NCI-H1105 treated with DMSO at 0.1 percent for 48 hours (cell line): ENCODE results near the gene OR52A5.
"Not testable (repeated sequence)": the region's sequence is repeated elsewhere in the genome, so short reads cannot be mapped to it uniquely, and the experiment has no call there.

ENCODE experiments used
- DNase-seq: peaks from one replicate; lab custom pipeline; 2025; lab: John Stamatoyannopoulos, UW

The OR52A5 gene

DNA sequence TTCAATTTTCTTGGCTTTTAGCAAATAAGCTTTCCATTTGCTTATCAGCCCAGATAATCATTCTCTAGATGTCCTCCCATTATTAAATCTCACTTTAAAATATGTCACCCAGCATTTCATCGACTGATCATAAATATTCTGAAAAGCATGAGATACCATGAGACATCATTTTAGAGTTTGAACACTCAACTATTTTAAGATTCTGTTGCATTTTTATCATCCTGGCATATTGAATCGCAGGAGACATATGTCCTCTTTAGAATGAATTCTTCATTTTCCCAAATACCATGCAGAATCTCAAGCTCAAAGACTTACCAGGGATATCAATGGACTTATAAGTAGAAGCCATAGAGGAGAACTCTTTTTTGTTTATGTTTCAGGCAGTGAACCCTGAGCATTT lies at the start of gene OR52A5:
OR52A5 (minus strand) TSS at position 361 of the 400 bp plus-strand sequence. CDS start 5,714 bp downstream, outside the sequence.
- DNase-seq, result no peak

DNA sequence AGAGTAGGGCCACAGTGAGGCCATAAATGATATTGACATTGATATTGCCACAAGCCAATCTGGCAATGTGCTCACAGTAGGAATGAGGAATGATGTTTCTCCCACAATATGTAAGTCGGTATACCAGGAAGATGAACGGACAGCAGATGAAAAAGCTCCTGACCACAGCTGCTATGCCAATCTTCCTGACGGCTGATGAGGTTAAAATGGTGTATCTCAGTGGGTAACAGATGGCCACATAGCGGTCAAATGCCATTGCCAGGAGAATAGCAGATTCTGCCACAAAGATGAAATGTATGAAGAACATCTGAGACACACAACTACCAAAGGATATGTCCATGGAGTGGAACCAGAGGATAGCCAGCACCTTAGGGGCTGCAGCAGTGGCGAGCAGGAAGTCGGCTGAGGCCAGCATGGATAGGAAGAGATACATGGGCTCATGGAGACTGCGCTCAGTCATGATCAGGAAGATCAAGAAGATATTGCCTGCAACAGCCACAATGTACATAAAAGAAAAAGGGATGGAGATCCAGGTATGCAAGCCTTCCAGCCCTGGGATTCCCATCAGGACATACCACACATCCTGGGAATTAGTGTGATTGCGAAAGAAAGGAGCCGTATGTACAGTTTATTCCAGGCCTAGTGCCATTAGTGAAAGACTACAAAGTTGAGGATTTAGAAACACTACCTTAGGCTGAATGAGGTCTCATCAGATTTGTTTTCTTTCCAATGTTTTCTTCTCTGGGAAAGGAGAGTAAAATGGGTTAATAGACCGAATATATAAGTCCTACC lies 40.1 kb upstream of the OR52A5 start:
- DNase-seq, result no peak

DNA sequence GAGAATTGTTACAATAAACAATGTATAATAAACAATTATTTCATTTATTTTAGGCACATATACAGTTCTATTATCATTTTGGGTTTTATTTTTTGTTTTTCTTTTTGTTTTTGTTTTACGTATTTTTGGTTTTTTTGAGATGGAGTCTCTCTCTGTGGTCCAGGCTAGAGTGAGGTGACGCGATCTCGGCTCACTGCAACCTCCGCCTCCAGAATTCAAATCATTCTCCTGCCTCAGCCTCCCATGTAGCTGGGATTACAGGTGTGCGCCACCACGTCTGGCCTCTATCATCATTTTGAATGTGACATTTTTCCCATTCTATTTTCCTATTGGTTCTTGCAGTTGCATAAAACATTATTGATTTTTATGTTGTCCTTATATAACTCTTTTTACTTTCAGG lies 36.8 kb upstream of the OR52A5 start:
- DNase-seq, result no peak

DNA sequence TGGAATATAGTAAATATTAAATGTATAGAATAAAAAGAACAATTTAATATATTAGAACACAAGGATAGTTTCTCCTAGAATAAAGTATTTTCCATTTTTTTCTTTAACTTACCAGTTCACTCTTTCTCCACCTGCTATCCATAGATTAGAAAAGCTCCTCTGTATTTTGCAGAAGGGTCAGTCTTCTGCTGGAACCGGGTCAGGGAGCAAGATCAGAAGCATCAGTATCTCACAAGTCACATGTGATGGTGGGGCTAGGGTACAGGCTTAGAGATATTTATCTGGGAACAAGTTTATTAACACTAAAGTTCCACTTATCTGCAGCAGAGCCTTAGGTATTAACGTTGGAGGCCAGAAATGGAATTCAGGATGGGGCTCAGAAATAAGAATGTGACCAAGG lies 33.7 kb upstream of the OR52A5 start:
- no peak for DNase-seq

DNA sequence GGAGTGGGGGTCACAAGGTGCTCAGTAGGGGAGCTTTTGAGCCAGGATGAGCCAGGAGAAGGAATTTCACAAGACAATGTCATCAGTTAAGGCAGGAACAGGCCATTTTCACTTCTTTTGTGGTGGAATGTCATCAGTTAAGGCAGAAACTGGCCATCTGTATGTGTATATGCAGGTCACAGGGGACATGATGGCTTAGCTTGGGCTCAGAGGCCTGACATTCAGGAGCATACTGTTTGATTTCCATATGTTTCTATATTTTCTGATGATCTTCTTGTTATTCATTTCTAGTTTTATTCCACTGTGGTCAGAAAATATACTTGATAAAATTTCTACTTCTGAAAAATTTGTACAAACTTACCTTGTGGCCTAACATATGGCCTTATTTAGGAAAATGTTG lies 27.7 kb upstream of the OR52A5 start:
- DNase-seq, result not testable (repeated sequence)

DNA sequence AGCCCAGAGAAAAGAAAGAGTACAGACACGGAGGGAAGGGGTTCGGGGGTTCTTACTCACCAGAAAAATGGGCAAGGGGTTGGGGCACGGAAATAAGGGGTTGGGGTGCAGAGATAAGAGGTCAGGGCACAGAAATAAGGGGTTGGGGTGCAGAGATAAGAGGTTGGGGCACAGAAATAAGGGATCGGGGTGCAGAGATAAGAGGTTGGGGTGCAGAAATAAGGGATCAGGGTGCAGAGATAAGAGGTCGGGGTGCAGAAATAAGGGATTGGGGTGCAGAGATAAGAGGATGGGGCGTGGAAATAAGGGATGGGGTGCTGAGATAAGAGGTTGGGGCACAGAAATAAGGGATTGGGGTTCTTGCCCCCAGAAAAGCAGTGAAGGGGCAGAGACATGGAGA lies 26.7 kb upstream of the OR52A5 start:
- DNase-seq, result not testable (repeated sequence)

DNA sequence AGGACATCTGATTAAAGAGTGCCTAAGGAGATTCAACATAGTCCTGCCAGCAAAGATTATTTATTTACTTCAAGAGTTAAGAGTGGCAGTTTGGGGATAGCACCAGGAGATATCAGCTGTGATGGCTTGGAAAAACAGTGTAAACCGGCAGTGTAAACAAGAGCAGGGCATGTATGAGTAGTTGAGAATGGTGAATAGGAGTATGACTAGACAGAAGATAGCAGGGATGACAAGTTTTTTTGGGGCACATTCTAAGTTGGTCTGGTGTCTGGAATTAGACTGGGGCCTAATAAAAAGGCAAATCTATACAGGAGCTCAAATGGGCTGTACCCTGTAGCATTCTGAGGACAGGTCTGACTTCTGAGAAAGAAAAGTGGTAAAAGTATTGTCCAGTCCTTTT lies 22.9 kb upstream of the OR52A5 start:
- DNase-seq, result not testable (repeated sequence)

DNA sequence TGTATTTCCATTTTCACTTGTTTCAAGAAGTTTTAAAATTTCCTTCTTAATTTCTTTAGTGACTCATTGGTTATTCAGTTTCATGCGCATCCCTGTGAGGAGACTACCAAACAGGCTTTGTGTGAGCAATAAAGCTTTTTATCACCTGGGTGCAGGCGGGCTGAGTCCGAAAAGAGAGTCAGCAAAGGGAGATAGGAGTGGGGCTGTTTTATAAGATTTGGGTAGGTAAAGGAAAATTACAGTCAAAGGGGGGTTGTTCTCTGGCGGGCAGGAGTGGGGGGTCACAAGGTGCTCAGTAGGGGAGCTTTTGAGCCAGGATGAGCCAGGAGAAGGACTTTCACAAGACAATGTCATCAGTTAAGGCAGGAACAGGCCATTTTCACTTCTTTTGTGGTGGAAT lies 22.1 kb upstream of the OR52A5 start:
- DNase-seq, result not testable (repeated sequence)

DNA sequence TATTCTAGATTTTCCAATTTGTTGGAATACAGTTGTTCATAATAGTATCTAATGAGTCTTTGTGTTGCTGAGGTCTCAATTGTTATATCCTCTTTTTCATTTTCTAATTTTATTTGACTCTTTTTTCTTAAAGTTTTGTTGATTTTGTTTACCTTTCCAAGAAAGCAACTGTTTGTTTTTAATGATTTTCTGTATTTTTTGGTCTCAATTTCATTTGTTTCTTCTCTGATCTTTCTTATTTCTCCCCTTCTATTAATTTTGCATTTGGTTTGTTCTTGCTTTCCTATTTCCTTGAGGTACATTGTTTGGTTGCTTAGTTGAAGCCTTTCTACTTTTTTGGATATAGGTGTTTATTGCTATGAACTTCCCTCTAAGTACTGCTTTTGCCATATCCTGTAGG lies 21.6 kb upstream of the OR52A5 start:
- DNase-seq, result no peak

DNA sequence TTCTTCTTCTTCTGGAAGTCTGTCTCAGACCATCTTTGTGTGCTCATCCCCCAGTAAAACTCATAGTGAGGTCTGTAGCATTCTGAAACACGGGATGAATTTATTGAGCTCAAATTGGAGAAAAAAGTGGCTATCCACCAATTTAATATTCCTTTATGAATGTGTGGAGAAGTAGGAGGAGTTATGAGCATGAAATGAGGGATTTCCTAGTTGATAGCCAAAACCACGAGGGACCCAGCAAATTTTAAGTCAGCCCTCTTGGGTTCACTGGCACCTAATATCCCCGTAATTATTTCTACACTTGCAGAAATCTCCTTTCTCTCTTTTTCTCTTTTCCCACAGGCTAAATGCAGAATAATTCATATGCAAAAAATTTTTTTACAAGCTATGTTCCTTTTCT lies 16.5 kb upstream of the OR52A5 start, which contains the start of gene OR52A1:
OR52A1 (minus strand) TSS at position 101 of the 400 bp plus-strand sequence. CDS start 2,388 bp downstream, outside the sequence.
- DNase-seq, result no peak

DNA sequence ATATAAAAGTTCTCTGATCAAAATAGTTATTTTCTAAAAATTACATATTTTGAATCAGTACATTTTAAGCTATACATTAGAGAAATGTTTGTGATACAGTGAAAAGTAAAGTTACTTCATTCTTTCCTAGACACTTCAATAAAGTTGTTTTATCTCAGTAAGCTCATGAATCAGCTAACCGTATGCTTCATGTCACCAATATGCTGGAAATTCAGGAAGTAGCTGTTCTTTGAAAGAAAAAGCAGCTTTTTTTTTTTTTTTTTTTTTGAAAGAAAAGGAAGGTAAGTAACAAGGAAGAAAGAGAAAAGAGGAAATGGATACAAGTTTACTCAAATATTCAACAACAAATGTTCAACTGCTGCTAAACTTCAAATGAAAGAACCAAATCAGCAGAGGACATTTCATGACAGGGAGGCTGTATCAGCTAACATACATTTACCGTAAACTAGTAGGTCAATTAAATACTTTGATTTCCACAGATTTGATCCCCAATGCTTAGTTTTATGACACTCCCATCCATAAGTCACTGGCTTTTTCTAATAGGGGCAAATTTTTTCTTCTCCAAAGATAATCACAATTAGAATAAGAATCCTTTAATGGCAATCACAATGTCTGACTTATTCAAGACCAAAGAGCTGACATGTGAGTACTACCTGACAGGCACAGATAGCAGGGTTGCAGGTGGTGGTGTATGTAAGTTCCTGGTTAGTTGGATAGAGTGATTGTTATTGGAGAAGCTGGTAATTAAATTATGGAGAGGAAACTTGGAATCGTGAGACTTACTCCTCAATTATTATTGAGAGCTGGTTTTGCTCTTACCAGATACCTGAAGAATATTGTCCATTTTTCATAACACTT lies 15.6 kb upstream of the OR52A5 start:
- DNase-seq, result no peak

DNA sequence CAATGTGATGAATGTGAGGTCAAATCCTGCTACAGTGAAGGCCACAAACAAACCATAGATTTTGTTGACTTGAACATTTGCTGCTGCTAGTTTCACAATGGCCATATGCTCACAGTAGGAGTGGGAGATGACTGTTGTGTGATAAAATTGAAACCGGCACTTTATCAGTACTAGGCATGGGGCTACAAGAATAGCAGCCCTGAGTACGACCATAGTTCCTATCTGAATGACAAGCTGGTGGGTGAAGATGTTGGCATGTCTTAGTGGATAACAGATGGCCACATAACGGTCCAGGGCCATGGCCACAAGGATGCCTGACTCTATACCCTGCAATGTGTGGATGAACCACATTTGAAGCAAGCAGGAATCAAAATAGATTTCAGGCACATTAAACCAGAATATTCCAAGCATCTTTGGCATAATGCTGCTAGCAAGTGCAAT lies 13.6 kb upstream of the OR52A5 start:
- DNase-seq, result no peak

DNA sequence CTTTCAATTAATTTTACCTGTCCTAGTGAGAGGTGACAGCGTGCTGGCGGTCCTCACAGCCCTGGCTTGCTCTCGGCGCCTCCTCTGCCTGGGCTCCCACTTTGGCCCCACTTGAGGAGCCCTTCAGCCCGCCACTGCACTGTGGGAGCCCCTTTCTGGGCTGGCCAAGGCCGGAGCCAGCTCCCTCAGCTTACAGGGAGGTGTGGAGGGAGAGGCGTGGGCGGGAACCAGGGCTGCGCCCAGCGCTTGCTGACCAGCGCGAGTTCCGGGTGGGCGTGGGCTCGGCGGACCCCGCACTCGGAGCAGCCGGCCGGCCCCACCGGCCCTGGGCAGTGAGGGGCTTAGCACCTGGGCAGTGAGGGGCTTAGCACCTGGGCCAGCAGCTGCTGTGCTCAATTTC lies 6.0 kb upstream of the OR52A5 start:
- not testable (repeated sequence) for DNase-seq

DNA sequence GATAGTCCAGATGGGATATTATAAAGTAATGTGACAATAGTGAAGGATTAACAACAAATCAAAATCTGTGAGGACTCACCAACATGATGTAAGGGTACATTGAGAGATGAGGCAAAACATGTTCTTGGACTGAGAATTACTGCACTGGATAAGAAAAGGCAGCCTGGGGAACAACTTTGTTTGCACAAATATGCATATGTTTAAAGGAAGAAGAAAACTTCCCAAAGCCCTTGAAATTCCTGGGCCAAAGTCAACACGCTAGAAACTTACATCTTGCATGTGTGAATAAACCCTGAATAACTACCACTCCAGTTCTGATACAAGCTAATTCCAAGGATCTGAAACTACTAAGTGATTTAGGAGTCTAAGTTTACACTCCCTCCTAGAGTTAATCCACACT lies 1.1 kb downstream of the OR52A5 start:
- no peak for DNase-seq

DNA sequence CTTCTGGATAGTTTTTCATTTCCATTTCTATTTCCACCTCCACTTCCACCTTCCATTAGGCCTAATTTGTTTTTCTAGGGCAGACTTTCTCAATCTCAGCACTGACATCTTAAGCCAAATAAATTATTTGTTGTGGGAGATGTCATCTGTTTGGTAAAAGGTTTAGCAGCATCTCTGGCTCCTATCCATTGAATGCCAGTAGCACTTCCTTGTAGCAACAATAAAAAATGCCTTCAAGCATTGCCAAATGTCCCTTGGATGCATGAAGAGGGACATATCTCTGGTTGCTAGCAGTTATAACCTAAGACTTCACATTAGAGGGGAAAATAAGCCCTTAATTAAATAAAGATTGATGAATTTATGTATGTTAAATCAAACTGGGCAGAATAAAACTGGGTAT lies 1.9 kb downstream of the OR52A5 start:
- no peak for DNase-seq

DNA sequence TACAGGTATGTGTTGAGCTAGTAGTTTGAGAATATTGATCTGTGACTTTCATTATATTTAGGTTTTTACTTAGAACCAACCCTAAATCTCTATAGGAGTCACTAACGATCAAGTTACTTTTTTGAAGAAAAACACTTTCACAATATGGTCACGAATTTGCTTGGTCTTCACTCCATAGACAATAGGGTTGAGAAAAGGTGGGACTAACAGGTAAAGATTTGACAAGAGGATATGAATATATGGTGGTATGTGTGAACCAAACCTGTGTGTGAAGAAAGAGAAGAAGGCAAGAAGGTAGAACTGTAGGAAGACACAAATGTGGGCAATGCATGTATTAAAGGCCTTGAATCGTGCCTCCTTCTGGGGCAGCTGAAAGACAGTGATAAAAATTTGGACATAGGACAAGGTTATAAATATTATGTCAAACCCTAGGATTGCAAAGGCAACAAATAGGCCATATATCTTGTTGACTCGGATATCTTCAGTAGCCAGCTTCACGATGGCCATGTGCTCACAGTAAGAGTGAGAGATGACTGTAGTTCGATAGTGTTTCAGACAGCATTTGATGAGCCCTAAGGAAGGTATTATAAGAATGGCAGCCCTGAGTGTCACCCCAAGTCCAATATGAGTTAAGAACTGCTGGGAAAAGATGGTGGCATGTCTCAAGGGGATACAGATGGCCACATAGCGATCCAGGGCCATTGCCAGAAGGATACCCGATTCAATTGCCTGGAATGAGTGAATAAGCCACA lies 6.4 kb downstream of the OR52A5 start:
- DNase-seq, result no peak

DNA sequence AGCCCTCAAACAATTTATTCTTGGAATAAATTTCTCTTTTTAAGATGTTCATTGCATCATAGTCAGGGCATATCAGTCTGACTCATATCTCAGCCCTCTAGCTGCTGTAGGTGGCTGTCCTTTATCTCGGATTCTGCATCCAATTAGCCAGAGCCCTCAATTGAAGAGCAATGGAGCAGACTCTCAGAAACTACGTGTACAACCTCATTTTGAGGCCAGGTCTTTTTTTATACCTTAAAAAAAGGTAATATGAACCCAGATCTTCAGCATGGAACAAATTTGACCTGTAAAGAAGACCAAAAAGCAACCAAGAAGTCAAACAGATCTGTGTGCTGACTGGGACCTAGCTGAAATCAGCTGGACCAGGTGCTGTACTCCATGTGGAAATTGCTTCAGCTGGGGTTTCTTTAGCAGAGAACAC lies 8.7 kb downstream of the OR52A5 start:
- DNase-seq, result no peak

DNA sequence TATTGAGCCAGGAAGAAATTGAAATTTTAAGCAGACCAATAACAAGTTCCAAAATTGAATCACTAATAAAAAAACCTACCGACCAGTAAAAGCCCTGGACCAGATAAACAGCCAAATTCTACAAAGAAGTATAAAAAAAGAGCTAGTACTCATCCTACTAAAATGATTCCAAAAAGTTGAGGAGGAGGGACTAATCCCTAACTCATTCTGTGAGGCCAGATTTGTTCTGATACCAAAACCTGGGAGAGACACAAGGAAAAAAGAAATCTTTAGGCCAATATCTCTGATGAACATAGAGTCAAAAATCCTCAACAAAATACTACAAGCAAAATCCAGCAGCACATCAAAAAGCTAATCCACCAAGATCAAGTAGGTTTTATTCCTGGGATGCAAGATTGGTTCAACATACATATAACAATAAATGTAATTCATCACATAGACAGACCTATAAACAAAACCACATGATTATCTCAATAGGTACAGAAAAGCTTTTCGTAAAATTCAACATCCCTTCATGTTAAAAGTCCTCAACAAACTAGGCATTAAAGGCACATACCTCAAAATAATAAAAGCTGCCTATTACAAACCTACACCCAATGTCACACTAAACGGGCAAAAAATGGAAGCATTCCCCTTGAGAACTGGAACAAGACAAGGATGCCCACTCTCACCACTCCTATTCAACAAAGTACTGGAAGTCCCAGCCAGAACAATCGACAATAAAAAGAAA lies 13.1 kb downstream of the OR52A5 start:
- no peak for DNase-seq

DNA sequence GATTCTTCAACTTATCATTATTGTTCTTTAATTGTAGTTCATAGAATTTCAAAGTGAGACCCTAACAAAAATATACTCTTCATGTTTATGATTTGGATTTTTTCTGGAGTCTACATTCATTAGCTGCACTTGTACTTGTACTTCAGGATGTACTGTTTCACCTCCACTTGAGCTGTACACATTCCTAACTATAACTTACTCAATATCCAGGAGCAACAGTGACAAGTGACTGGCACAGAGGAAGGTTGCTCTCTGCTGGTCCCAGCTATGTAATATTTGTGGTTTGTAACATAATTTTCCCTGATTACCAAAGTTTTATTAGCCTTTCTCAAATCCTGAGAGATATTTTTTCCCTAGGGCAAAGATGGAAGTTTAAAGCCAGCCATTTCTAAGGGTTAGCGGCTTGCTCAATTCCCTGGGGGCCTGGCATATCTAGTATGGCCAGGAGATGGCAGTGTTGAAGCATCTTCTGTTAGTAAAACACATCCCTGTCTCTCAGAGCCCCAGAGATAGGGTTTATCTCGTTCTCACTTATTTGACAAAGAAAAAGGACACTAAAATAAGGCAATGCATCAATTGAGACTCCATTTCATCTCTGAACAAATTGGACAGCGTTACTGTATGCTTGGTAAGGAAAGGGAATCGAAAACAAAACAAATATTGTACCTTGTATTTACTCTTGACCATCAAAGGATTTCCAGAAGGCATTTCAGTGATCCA lies 14.2 kb downstream of the OR52A5 start:
- peak; percentile 68 for DNase-seq

DNA sequence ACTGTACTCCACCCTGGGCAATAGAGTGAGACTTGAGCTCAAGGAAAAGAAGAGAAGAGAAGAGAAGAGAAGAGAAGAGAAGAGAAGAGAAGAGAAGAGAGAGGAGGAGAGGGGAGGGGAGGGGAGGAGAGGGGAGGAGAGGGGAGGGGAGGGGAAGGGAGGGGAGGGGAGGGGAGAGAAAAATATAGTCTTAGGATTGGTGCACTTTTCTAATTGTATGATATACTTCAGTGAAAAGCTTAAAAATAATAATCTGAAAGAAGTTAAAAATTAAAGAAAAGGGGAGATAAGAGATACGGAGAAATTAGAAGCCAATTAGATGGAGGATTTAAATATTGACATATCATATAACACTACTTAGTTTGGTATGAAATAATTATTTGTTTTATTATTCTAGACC lies 19.3 kb downstream of the OR52A5 start:
- no peak for DNase-seq

DNA sequence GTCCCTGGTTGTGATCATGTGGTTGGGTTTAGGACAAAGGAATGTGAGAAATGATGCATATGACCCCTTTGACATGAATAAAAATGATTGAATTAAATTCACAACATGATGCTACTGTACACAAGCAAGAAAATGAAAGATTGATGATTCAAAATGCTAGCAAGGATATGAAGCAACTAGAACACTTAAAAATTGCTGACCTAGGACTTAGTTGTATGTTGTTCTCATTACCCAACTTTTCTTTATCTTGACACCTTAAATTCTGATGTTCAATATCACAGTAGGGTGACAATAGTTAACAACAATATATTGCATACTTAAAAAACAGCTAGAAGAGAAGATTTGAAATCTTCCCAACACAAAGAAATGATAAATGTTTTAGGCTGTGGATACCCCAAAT lies 20.6 kb downstream of the OR52A5 start:
- DNase-seq, result no peak
